A375 (cell line): ENCODE results near the gene ZSWIM5. TPM values are rescaled to one million over a fixed set of nuclear protein-coding genes. Genes with fewer than 3 reads are reported as not detected.

ENCODE experiments used
- total RNA-seq: library from RNA; depleted of rRNA; stranded (reverse); fragments of >200 nt; shearing (Covaris generic); gene quantifications from 2 replicates; pipeline ENCODE4 v1.2.3, GENCODE V29; 2014; rRNA removed

The ZSWIM5 gene
- total RNA-seq = 0.11 TPM in 2 replicates

DNA sequence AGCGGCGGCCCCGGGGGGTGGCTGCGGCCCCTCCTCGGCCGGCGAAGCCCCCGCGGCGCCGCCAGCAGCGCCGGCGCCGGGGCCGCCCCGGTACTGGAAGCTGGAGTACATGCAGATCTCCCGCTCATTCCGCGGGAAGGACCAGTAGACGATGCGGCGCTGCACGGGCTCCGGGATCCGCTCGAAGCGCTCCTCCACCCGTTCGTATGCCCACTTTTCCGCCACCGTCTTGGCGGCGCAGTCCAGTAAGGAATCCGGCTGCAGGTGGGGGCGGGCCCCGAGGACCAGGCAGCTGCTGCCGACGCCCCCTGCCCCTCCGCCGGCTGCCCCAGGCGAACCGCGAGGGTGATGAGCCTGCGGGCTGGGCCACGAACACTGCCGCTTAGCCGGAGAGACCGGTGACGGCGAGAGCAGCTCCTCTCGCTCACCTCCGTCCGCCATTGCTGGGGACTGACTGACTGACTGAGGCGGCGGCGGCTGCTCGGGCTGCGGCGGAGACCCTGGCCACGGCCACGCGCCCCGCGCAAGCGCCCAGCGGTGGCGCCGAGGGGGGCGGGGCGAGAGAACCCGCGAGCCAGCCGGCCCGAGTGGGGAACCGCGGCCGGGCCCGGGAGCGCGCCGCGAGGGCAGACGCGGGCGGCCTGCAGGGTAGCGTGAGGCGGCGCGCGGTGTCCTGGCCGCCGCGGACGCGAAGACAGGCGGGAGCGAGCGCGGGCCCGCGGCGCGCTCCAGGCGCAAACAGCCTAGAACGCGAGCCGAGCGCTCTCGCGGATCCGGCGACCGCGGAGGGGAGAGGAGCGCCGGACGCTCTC lies at the start of gene ZSWIM5:
Gene ZSWIM5, minus strand, starts transcription at position 696 of the 812 bp plus-strand sequence. Its CDS starts 255 bp downstream, at position 441.

DNA sequence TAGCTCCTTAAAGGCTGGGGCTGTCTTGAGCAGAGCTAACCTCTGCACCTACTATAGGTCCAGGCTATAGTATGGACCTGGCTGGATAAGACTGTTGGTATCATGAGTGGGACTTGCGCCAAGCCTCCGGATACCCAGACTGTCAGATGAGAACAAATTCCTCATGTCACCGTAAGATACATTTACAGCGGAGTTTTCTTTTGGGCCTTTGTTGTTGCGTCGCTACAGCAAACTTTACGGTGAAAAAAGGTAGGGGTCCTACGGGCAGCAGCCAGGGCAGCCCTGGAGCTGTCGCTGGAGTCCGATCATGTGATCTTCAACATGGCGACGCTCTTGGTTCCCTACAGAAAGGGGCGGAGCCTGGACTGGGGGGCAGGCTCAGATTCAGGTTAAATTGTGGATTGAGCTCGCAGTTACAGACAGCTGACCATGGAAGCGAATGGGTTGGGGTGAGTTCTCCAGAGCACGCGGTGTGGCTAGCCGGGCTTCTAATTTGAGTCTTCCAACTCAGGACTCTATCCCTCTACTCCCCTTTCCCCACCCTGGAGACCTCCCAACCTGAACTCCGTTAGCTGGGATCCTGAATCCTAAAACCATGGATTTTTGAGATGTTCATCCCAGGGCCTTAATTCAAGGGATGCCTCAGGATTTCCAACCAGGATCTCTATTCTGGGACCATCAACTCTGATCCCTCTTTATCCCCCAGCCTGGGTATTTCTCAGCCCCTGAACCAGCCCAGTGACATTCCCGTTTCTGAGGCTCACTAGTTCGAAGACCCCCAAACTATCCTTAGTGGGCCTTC lies 194.4 kb downstream of the ZSWIM5 start, which contains the start of gene UROD:
Gene UROD, plus strand, starts transcription at position 418 of the 802 bp plus-strand sequence. Its CDS starts 12 bp downstream, at position 430.

DNA sequence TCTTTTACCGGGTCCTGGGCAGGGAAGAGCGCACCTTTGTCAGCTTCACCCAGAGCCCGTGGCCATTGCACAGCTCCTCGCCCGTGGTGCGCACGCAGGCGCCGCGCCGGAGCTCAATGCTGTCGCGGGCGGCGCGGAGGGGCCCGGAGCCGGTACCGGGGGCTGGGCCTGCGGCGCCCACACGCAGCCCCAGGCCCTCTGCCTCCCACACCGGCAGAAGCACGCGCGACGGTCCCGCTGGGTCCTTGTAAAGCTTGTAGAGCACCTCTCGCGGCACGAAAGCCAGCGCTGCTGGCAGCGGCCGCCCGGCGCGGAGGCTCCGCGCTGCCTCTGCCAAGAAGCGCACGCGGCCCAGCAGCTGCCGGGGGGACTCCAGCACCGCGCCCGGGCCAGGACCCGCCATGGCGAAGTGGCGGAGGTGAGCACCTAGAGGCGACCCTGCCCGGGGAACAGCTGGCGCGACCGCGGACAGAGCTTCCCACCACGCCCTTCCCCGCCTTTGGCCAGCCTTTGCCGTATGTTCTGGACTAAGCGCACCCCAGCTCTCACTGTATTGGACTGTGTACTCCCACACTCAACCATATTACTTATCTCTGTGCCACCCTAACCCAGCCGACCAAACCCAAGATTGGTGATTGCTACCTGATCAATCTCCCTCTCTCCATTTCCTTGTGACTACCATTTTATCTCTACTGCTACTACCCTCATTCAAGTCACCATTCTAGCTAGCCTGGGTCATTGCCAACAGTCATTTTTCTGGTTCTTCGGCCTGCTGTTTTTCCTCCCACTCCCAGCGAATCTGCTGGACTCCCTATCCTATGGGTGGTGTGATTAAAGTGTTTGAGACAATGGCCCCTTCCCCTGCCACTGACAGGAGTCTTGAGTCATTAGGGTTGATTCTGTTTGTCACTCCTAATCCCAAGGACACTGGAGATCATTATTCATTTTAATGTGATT lies 195.3 kb downstream of the ZSWIM5 start, which contains the start of gene HECTD3:
Gene HECTD3, minus strand, starts transcription at position 470 of the 957 bp plus-strand sequence. Its CDS starts 67 bp downstream, at position 403.

Other genes starting within 250 kb of the ZSWIM5 start
- gene EIF2B3, start 220.0 kb downstream of the ZSWIM5 start, total RNA-seq = 33.2 and 34.3 TPM in 2 replicates
- 11.8 and 13.5 TPM in 2 replicates for gene HECTD3, start 195.3 kb downstream of the ZSWIM5 start, total RNA-seq
- 136 and 139 TPM in 2 replicates for gene UROD, start 194.4 kb downstream of the ZSWIM5 start, total RNA-seq
- gene HPDL, start 120.3 kb upstream of the ZSWIM5 start, total RNA-seq = 20.7 and 25.0 TPM in 2 replicates
- gene TOE1, start 133.6 kb upstream of the ZSWIM5 start, total RNA-seq = 32.0 and 32.1 TPM in 2 replicates
- gene MUTYH, start 133.8 kb upstream of the ZSWIM5 start, total RNA-seq = 37.6 and 38.9 TPM in 2 replicates